Measurements from ENCODE around the gene USP30. TPM values are rescaled to one million over a fixed set of nuclear protein-coding genes. Genes with fewer than 3 reads are reported as not detected.

Gene USP30
- total RNA-seq, 1 experiment from 2014 or later, result 7.8 TPM

GRCh38 chr12:109115404-109115757 is 63.0 kb downstream of the USP30 start:
- H2BK12ac ChIP-seq (ENCODE audit: insufficient read length, low read depth, low read length), result no peak overlapping the region
- no peak overlapping the region for H4K8ac ChIP-seq (replicated peaks; ENCODE audit: insufficient read length, low read depth, low read length)
- H3K56ac ChIP-seq (ENCODE audit: insufficient read length, low read depth, low read length), result no peak overlapping the region
- no CpG with 5 or more reads among the region's 3 CpGs for whole genome bisulfite sequencing (ENCODE audit: extremely low coverage, insufficient read length, low lambda C conversion rate)
- no peak overlapping the region for H2BK5ac ChIP-seq (ENCODE audit: insufficient read length, low read length)
- H3K18ac ChIP-seq (ENCODE audit: insufficient read length, low read depth, low read length), result no peak overlapping the region
- no peak overlapping the region for H3K9ac ChIP-seq (ENCODE audit: extremely low read depth, insufficient read length, low read length)
- H3K79me2 ChIP-seq (ENCODE audit: insufficient read depth, low read length), result no peaks in the 10 kb centered on the region
- no peak overlapping the region for H4K91ac ChIP-seq (ENCODE audit: insufficient read length, low read depth, low read length)
- no peak overlapping the region for H2BK120ac ChIP-seq (ENCODE audit: low read depth, low read length, poor library complexity, severe bottlenecking)
- no peaks in the 10 kb centered on the region for H3K9me3 Mint-ChIP-seq
- no peak overlapping the region for H3K4me2 ChIP-seq (ENCODE audit: insufficient read depth, insufficient read length, low read length)
- no peak overlapping the region for H4K5ac ChIP-seq (ENCODE audit: insufficient read length, low read depth, low read length)
- H2AFZ ChIP-seq (ENCODE audit: low read length), result no peak overlapping the region
- H3K9me3 ChIP-seq (ENCODE audit: control insufficient read depth, low read depth, low read length), result no peaks in the 10 kb centered on the region
- peaks cover 6% of the 10 kb centered on the region; the same call in 1 of the 2 replicates for H3K4me1 ChIP-seq (ENCODE audit: insufficient read depth, low read length)
- DNase-seq, result no peak
- H2BK15ac ChIP-seq (ENCODE audit: low read depth, low read length), result no peak overlapping the region
- H3K27ac ChIP-seq (ENCODE audit: insufficient read length, low read depth, low read length), result no peak overlapping the region
- H3K27me3 ChIP-seq (ENCODE audit: insufficient read depth, low read length), result no peaks in the 10 kb centered on the region
- peaks cover 22 to 25% of the 10 kb centered on the region in 2 experiments for H3K4me1 Mint-ChIP-seq
- H2AK5ac ChIP-seq (ENCODE audit: insufficient read length, low read length), result no peak overlapping the region
- no peak overlapping the region for H3T11ph ChIP-seq (ENCODE audit: low read length)
- H3K27me3 Mint-ChIP-seq (ENCODE audit: low read depth), result no peaks in the 10 kb centered on the region
- H3K14ac ChIP-seq (ENCODE audit: insufficient read depth, low read length), result peak overlapping the region; percentile 32; the same call in 1 of the 2 replicates
- no peaks in the 10 kb centered on the region for H4K20me1 ChIP-seq (ENCODE audit: control insufficient read depth, insufficient read depth, insufficient read length)
- no peak overlapping the region for H2BK20ac ChIP-seq (ENCODE audit: low read depth, low read length, poor library complexity, severe bottlenecking)
- no peak overlapping the region for H3K23ac ChIP-seq (ENCODE audit: insufficient read length, low read depth, low read length)
- no peaks in the 10 kb centered on the region for H3K79me1 ChIP-seq (ENCODE audit: insufficient read depth, low read depth, low read length, poor library complexity, severe bottlenecking)
- no peak for TF ChIP-seq CTCF (conservative IDR thresholded peaks at IDR 0.05)
- H3K27ac Mint-ChIP-seq, result peak overlapping the region in 2 of 3 experiments; percentile 26 to 85; a peak in 3 of 7 replicates
- peaks cover 0 to 9% (median 3%) of the 10 kb centered on the region in 3 experiments; a peak in 3 of 7 replicates for H3K36me3 Mint-ChIP-seq (ENCODE audit: insufficient read depth in 1 of 3, low read depth in 3 of 3)
- H3K4me3 Mint-ChIP-seq, result no peak overlapping the region
- H3K4ac ChIP-seq (ENCODE audit: low read depth, low read length), result no peak overlapping the region
- peaks cover 4% of the 10 kb centered on the region for H3K23me2 ChIP-seq (ENCODE audit: insufficient read length, low read depth, low read length, poor library complexity, severe bottlenecking)
